HUES48 (cell line): ENCODE measurements around the gene ICAM3.
"Not testable (repeated sequence)": the region's sequence is repeated elsewhere in the genome, so short reads cannot be mapped to it uniquely, and the experiment has no call there.

Experiments used
- H3K27ac ChIP-seq: one replicate; pipeline ENCODE4 v1.7.0; 2013; ENCODE audit warnings: low read depth, low read length, inconsistent platforms
- H3K27me3 ChIP-seq: 2 replicates; pipeline ENCODE4 v1.6.1; 2013; ENCODE audit warnings: mild to moderate bottlenecking, low read length; ENCODE audit not compliant: control insufficient read depth, insufficient read depth
- H3K36me3 ChIP-seq: 2 replicates; pipeline ENCODE4 v1.6.1; 2013; ENCODE audit warnings: low read length; ENCODE audit not compliant: control insufficient read depth, insufficient read depth
- H3K4me1 ChIP-seq: 2 replicates; pipeline ENCODE4 v1.6.1; 2013; ENCODE audit warnings: mild to moderate bottlenecking, low read length; ENCODE audit not compliant: control insufficient read depth, insufficient read depth
- H3K4me3 ChIP-seq: 2 replicates; pipeline ENCODE4 v1.5.1; 2013; ENCODE audit warnings: mild to moderate bottlenecking, low read depth, low read length
- H3K9ac ChIP-seq: 2 replicates; pipeline ENCODE4 v1.6.1; 2013; ENCODE audit warnings: mild to moderate bottlenecking, low read depth, low read length, moderate library complexity
- H3K9me3 ChIP-seq: 2 replicates; pipeline ENCODE4 v1.6.1; 2013; ENCODE audit warnings: low read length; ENCODE audit not compliant: control insufficient read depth, insufficient read depth

ICAM3 gene

GRCh38 chr19:10368101-10368803 lies 28.8 kb upstream of the ICAM3 start:
- Histone ChIP-seq H3K27me3 (no peaks in the 10 kb centered on the region), H3K4me3 (no peak overlapping the region), H3K4me1 (no peaks in the 10 kb centered on the region), H3K9me3 (no peaks in the 10 kb centered on the region), H3K36me3 (peaks cover 41% of the 10 kb centered on the region), H3K9ac (no peak overlapping the region), H3K27ac (no peak overlapping the region)

GRCh38 chr19:10366950-10367512 lies 27.6 kb upstream of the ICAM3 start:
- peaks cover 44% of the 10 kb centered on the region for H3K36me3 ChIP-seq
- H3K4me1 ChIP-seq, H3K9me3 ChIP-seq, H3K9ac ChIP-seq, H3K27me3 ChIP-seq, H3K4me3 ChIP-seq, H3K27ac ChIP-seq: not testable (repeated sequence)

GRCh38 chr19:10365518-10365917 lies 26.1 kb upstream of the ICAM3 start:
- Histone ChIP-seq H3K9me3 (no peaks in the 10 kb centered on the region), H3K4me1 (no peaks in the 10 kb centered on the region), H3K9ac (no peak overlapping the region), H3K36me3 (peaks cover 54% of the 10 kb centered on the region), H3K27ac (no peak overlapping the region), H3K27me3 (no peaks in the 10 kb centered on the region), H3K4me3 (no peak overlapping the region)

- H3K9me3 ChIP-seq, result no peaks in the 10 kb centered on the region
- H3K36me3 ChIP-seq, result peaks cover 54% of the 10 kb centered on the region
- H3K4me3 ChIP-seq, result no peak overlapping the region
- no peak overlapping the region for H3K27ac ChIP-seq
- no peaks in the 10 kb centered on the region for H3K27me3 ChIP-seq
- no peaks in the 10 kb centered on the region for H3K4me1 ChIP-seq
- no peak overlapping the region for H3K9ac ChIP-seq
Observed at GRCh38 chr19:10364644-10365043, 25.2 kb upstream of the ICAM3 start.

- Histone ChIP-seq H3K9me3 (no peaks in the 10 kb centered on the region), H3K9ac (no peak overlapping the region), H3K27me3 (no peaks in the 10 kb centered on the region), H3K4me1 (no peaks in the 10 kb centered on the region), H3K4me3 (no peak overlapping the region), H3K36me3 (peaks cover 57% of the 10 kb centered on the region), H3K27ac (no peak overlapping the region)
Observed at GRCh38 chr19:10363789-10364281, 24.4 kb upstream of the ICAM3 start.

- H3K36me3 ChIP-seq, result peaks cover 61% of the 10 kb centered on the region
- H3K9ac ChIP-seq, result no peak overlapping the region
- no peaks in the 10 kb centered on the region for H3K4me1 ChIP-seq
- no peak overlapping the region for H3K27ac ChIP-seq
- no peaks in the 10 kb centered on the region for H3K27me3 ChIP-seq
- H3K4me3 ChIP-seq, result no peak overlapping the region
- no peaks in the 10 kb centered on the region for H3K9me3 ChIP-seq
Observed at GRCh38 chr19:10362259-10362658, 22.8 kb upstream of the ICAM3 start.

- peaks cover 59% of the 10 kb centered on the region for H3K36me3 ChIP-seq
Observed at GRCh38 chr19:10361569-10362011, 22.2 kb upstream of the ICAM3 start.

GRCh38 chr19:10356431-10356830 lies 17.0 kb upstream of the ICAM3 start:
- Histone ChIP-seq H3K9me3 (no peaks in the 10 kb centered on the region), H3K27me3 (no peaks in the 10 kb centered on the region), H3K4me1 (no peaks in the 10 kb centered on the region), H3K36me3 (peaks cover 23% of the 10 kb centered on the region), H3K9ac (no peak overlapping the region), H3K4me3 (no peak overlapping the region), H3K27ac (no peak overlapping the region)

More at GRCh38 chr19:10361569-10362011, 22.2 kb upstream of the ICAM3 start:
- Histone ChIP-seq H3K27ac (no peak overlapping the region), H3K9me3 (no peaks in the 10 kb centered on the region), H3K4me3 (no peak overlapping the region), H3K4me1 (no peaks in the 10 kb centered on the region), H3K27me3 (no peaks in the 10 kb centered on the region), H3K9ac (no peak overlapping the region)

- Histone ChIP-seq H3K4me3 (peak overlapping the region; percentile 75), H3K4me1 (no peaks in the 10 kb centered on the region), H3K9me3 (no peaks in the 10 kb centered on the region), H3K27me3 (no peaks in the 10 kb centered on the region), H3K36me3 (peaks cover 26% of the 10 kb centered on the region), H3K9ac (no peak overlapping the region), H3K27ac (peak overlapping the region; percentile 72)
Observed at GRCh38 chr19:10353793-10354391, 14.5 kb upstream of the ICAM3 start.

- H3K4me3 ChIP-seq, result peak overlapping the region; percentile 75
- H3K9ac ChIP-seq, result peak overlapping the region; percentile 67
- peak overlapping the region; percentile 72 for H3K27ac ChIP-seq
- no peaks in the 10 kb centered on the region for H3K9me3 ChIP-seq
- H3K27me3 ChIP-seq, result no peaks in the 10 kb centered on the region
- H3K4me1 ChIP-seq, result no peaks in the 10 kb centered on the region
- H3K36me3 ChIP-seq, result peaks cover 21% of the 10 kb centered on the region
Observed at GRCh38 chr19:10352764-10353671, 13.6 kb upstream of the ICAM3 start.
